Type B pancreatic cell (in vitro differentiated cells): ENCODE data around the gene EIF4E2. TPM values are rescaled to one million over a fixed set of nuclear protein-coding genes. Genes with fewer than 3 reads are reported as not detected.

Experiments used
- DNase-seq: peaks from one replicate; pipeline ENCODE4 v3.0.0; 2021; ENCODE audit warnings: mixed read lengths; ENCODE audit not compliant: unreplicated experiment; ENCODE audit errors: extremely low spot score
- H3K27ac Mint-ChIP-seq: 2 replicates; pipeline ENCODE4 v1.8.0; 2021; ENCODE audit warnings: mild to moderate bottlenecking, mixed read lengths
- H3K27me3 Mint-ChIP-seq: 2 replicates; pipeline ENCODE4 v1.8.0; 2021; ENCODE audit warnings: mixed read lengths
- H3K36me3 Mint-ChIP-seq: 2 replicates; pipeline ENCODE4 v1.8.0; 2021; ENCODE audit warnings: mixed read lengths
- H3K4me1 Mint-ChIP-seq: one replicate; pipeline ENCODE4 v1.8.0; 2021; ENCODE audit warnings: mixed read lengths; ENCODE audit not compliant: unreplicated experiment
- H3K4me3 Mint-ChIP-seq: 2 replicates; pipeline ENCODE4 v1.8.0; 2021; ENCODE audit warnings: mild to moderate bottlenecking, mixed read lengths
- H3K9me3 Mint-ChIP-seq: 2 replicates; pipeline ENCODE4 v1.8.0; 2021; ENCODE audit warnings: mixed read lengths
- CTCF ChIP-seq: fragments of 200-600 bp; sonication (generic); conservative IDR thresholded peaks from 2 replicates; pipeline ENCODE4 v1.5.0; 2021; ENCODE audit warnings: antibody characterized with exemption, mild to moderate bottlenecking
- total RNA-seq: library from RNA; stranded (reverse); gene quantifications from 2 replicates; pipeline ENCODE4 v1.2.1, GENCODE V29; 2021; ENCODE audit warnings: low replicate concordance

The EIF4E2 gene
- total RNA-seq, 1 donor from 2014 or later: 77.1 TPM

- H3K36me3 Mint-ChIP-seq: peaks cover 43% of the 10 kb centered on the region
- no peaks in the 10 kb centered on the region for H3K27me3 Mint-ChIP-seq
- peaks cover 8% of the 10 kb centered on the region for H3K9me3 Mint-ChIP-seq
- H3K4me1 Mint-ChIP-seq: peaks cover 17% of the 10 kb centered on the region
- H3K4me3 Mint-ChIP-seq: peak overlapping the region; percentile 95
- TF ChIP-seq CTCF: no peak
- DNase-seq: no peak
- peak overlapping the region; percentile 93 for H3K27ac Mint-ChIP-seq
Observed at GRCh38 chr2:232551250-232551638, 755 bp downstream of the EIF4E2 start.

GRCh38 chr2:232551776-232552175 is 1.3 kb downstream of the EIF4E2 start:
- no peak for TF ChIP-seq CTCF
- peaks cover 8% of the 10 kb centered on the region for H3K9me3 Mint-ChIP-seq
- H3K4me3 Mint-ChIP-seq: peak overlapping the region; percentile 95
- peak overlapping the region; percentile 93 for H3K27ac Mint-ChIP-seq
- no peaks in the 10 kb centered on the region for H3K27me3 Mint-ChIP-seq
- peaks cover 42% of the 10 kb centered on the region for H3K36me3 Mint-ChIP-seq
- H3K4me1 Mint-ChIP-seq: peaks cover 17% of the 10 kb centered on the region
- DNase-seq: no peak

- TF ChIP-seq CTCF: no peak
- H3K27ac Mint-ChIP-seq: no peak overlapping the region
- no peak for DNase-seq
Observed at GRCh38 chr2:232556426-232556825, 5.9 kb downstream of the EIF4E2 start.

GRCh38 chr2:232562515-232563151 is 12.1 kb downstream of the EIF4E2 start:
- peaks cover 37% of the 10 kb centered on the region for H3K36me3 Mint-ChIP-seq
- H3K27me3 Mint-ChIP-seq: no peaks in the 10 kb centered on the region
- H3K27ac Mint-ChIP-seq: no peak overlapping the region
- no peak overlapping the region for H3K4me3 Mint-ChIP-seq
- no peaks in the 10 kb centered on the region for H3K9me3 Mint-ChIP-seq
- no peaks in the 10 kb centered on the region for H3K4me1 Mint-ChIP-seq
- no peak for DNase-seq
- no peak for TF ChIP-seq CTCF

More at GRCh38 chr2:232556426-232556825, 5.9 kb downstream of the EIF4E2 start:
- H3K36me3 Mint-ChIP-seq: peaks cover 33% of the 10 kb centered on the region
- H3K4me1 Mint-ChIP-seq: peaks cover 10% of the 10 kb centered on the region
- H3K4me3 Mint-ChIP-seq: no peak overlapping the region
- H3K27me3 Mint-ChIP-seq: no peaks in the 10 kb centered on the region
- H3K9me3 Mint-ChIP-seq: no peaks in the 10 kb centered on the region

- Mint-ChIP-seq H3K36me3 (peaks cover 40% of the 10 kb centered on the region), H3K9me3 (no peaks in the 10 kb centered on the region), H3K27ac (no peak overlapping the region), H3K27me3 (no peaks in the 10 kb centered on the region), H3K4me1 (no peaks in the 10 kb centered on the region), H3K4me3 (no peak overlapping the region)
- TF ChIP-seq CTCF: no peak
- no peak for DNase-seq
Observed at GRCh38 chr2:232563580-232563979, 13.1 kb downstream of the EIF4E2 start.
